A673 (cell line): ENCODE data around the gene GALNTL6.

Experiments
- EZH2 ChIP-seq: fragments of 200-600 bp; sonication (generic); IDR thresholded peaks from 2 replicates; pipeline ENCODE4 v1.6.1; 2017; ENCODE audit warnings: borderline replicate concordance, low read depth, mild to moderate bottlenecking, mixed read lengths, antibody characterized with exemption, low read length; ENCODE audit not compliant: poor library complexity, severe bottlenecking
- TF ChIP-seq, protein P1 (sequence below): fragments of 300-800, 200-600 bp; sonication (generic); conservative IDR thresholded peaks from 2 replicates; pipeline ENCODE4 v1.5.1; 2017; ENCODE audit warnings: low read depth, mild to moderate bottlenecking, antibody characterized with exemption, low read length, moderate library complexity, mixed read lengths

GRCh38 chr4:172822331-172822730, 1009.1 kb downstream of the GALNTL6 start:
- TF ChIP-seq, protein P1, sequence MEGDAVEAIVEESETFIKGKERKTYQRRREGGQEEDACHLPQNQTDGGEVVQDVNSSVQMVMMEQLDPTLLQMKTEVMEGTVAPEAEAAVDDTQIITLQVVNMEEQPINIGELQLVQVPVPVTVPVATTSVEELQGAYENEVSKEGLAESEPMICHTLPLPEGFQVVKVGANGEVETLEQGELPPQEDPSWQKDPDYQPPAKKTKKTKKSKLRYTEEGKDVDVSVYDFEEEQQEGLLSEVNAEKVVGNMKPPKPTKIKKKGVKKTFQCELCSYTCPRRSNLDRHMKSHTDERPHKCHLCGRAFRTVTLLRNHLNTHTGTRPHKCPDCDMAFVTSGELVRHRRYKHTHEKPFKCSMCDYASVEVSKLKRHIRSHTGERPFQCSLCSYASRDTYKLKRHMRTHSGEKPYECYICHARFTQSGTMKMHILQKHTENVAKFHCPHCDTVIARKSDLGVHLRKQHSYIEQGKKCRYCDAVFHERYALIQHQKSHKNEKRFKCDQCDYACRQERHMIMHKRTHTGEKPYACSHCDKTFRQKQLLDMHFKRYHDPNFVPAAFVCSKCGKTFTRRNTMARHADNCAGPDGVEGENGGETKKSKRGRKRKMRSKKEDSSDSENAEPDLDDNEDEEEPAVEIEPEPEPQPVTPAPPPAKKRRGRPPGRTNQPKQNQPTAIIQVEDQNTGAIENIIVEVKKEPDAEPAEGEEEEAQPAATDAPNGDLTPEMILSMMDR = no peak
- no peak for TF ChIP-seq EZH2
